H1 (cell line): ENCODE measurements around the gene LPP. TPM values are rescaled to one million over a fixed set of nuclear protein-coding genes. Genes with fewer than 3 reads are reported as not detected.

ENCODE experiments used
- CTCF ChIA-PET: fragments of 300-600 bp; sonication (Branson Sonifier 250); formaldehyde crosslinking; loops from one replicate; lab custom pipeline; 2021; ENCODE audit not compliant: partially characterized antibody; lab: Charles Lee
- POLR2A ChIA-PET: fragments of 300-600 bp; sonication (Branson Sonifier 250); formaldehyde crosslinking; loops from one replicate; lab custom pipeline; 2021; ENCODE audit warnings: inconsistent platforms; ENCODE audit not compliant: partially characterized antibody; lab: Charles Lee
- DNase-seq, 2 experiments: peaks; one replicate each; pipeline versions ENCODE4 v3.0.0 to v3.0.0-alpha.2; 2010 to 2022; ENCODE audit warnings: low spot score in 2 of 2, low read depth in 1 of 2, mixed read lengths in 1 of 2
- FAIRE-seq: peaks from 2 replicates; lab custom pipeline; 2011; peaks lifted over from hg19 to GRCh38; lab: Jason Lieb, UNC
- H2AFZ ChIP-seq: 2 replicates; pipeline ENCODE4 v1.8.1; 2012; ENCODE audit warnings: low read length, inconsistent platforms
- H2AK5ac ChIP-seq: 2 replicates; pipeline ENCODE4 v1.6.1; 2013; ENCODE audit warnings: low read depth, low read length
- H2BK120ac ChIP-seq: replicated peaks from 2 replicates; pipeline ENCODE3; 2013; ENCODE audit warnings: low read depth, low read length, inconsistent platforms
- H2BK12ac ChIP-seq: 2 replicates; pipeline ENCODE4 v1.6.1; 2013; ENCODE audit warnings: low read depth, low read length
- H2BK15ac ChIP-seq: 2 replicates; pipeline ENCODE4 v1.6.1; 2013; ENCODE audit warnings: low read length
- H2BK20ac ChIP-seq: 2 replicates; pipeline ENCODE4 v1.6.1; 2013; ENCODE audit warnings: low read length
- H2BK5ac ChIP-seq: 2 replicates; pipeline ENCODE4 v1.6.1; 2013; ENCODE audit warnings: low read depth, low read length
- H3K14ac ChIP-seq: 2 replicates; pipeline ENCODE4 v1.6.1; 2013; ENCODE audit warnings: inconsistent platforms; ENCODE audit not compliant: insufficient read length
- H3K18ac ChIP-seq: 2 replicates; pipeline ENCODE4 v1.6.1; 2013; ENCODE audit warnings: low read length; ENCODE audit errors: extremely low read depth
- H3K23ac ChIP-seq: 2 replicates; pipeline ENCODE4 v1.6.1; 2013; ENCODE audit warnings: inconsistent platforms; ENCODE audit not compliant: insufficient read length
- H3K23me2 ChIP-seq: 2 replicates; pipeline ENCODE4 v1.6.1; 2013; ENCODE audit warnings: low read depth, low read length
- H3K27ac ChIP-seq: 2 replicates; pipeline ENCODE4 v1.6.1; 2011; ENCODE audit warnings: low read depth, low read length, inconsistent platforms
- H3K27me3 ChIP-seq, 4 experiments: replicated peaks in 1 of 4; 1 replicate in 1 of 4; 2 replicates in 3 of 4; pipeline versions ENCODE4 v1.6.1 to v1.8.1; 2011 to 2013; ENCODE audit warnings: low read length in 3 of 4, mild to moderate bottlenecking in 3 of 4, inconsistent platforms in 2 of 4, mixed read lengths in 2 of 4, moderate library complexity in 1 of 4; ENCODE audit not compliant: control insufficient read depth in 3 of 4, insufficient read depth in 3 of 4; ENCODE audit errors: extremely low read depth in 1 of 4
- H3K36me3 ChIP-seq, 4 experiments: 2 replicates each; pipeline versions ENCODE4 v1.6.1 to v1.8.1; 2011 to 2013; ENCODE audit warnings: mild to moderate bottlenecking in 4 of 4, low read length in 3 of 4, moderate library complexity in 2 of 4, control low read depth in 1 of 4, inconsistent platforms in 1 of 4; ENCODE audit not compliant: insufficient read depth in 4 of 4, control insufficient read depth in 2 of 4
- H3K4ac ChIP-seq: replicated peaks from 2 replicates; pipeline ENCODE3; 2013; ENCODE audit warnings: low read length, low read depth, mixed read lengths, inconsistent platforms; ENCODE audit not compliant: insufficient read length
- H3K4me1 ChIP-seq, 4 experiments: replicated peaks in 1 of 4; 1 replicate in 1 of 4; 2 replicates in 3 of 4; pipeline versions ENCODE4 v1.6.1 to v1.8.1; 2011 to 2013; ENCODE audit warnings: low read length in 3 of 4, inconsistent platforms in 2 of 4, mixed read lengths in 1 of 4; ENCODE audit not compliant: insufficient read depth in 4 of 4, control insufficient read depth in 3 of 4
- H3K4me2 ChIP-seq, 2 experiments: 2 replicates each; pipeline versions ENCODE4 v1.6.1 to v1.8.1; 2011 to 2013; ENCODE audit warnings: low read depth in 2 of 2, low read length in 2 of 2, control low read depth in 1 of 2, inconsistent platforms in 1 of 2, mild to moderate bottlenecking in 1 of 2; ENCODE audit not compliant: insufficient read depth in 1 of 2
- H3K4me3 ChIP-seq, 4 experiments: fragments of 200-600, 300-600 bp in 1 of 4; sonication (generic), shearing (Covaris generic), sonication (Bioruptor Twin) in 1 of 4; 2 replicates each; pipeline versions ENCODE4 v1.5.1 to v1.8.1; 2011 to 2016; ENCODE audit warnings: low read length in 4 of 4, low read depth in 3 of 4, control low read depth in 2 of 4, inconsistent platforms in 2 of 4, mild to moderate bottlenecking in 2 of 4, mixed read lengths in 1 of 4, moderate library complexity in 1 of 4; ENCODE audit not compliant: insufficient read depth in 2 of 4; ENCODE audit errors: extremely low read depth in 1 of 4
- H3K56ac ChIP-seq: replicated peaks from 2 replicates; pipeline ENCODE3; 2013; ENCODE audit warnings: low read depth, mild to moderate bottlenecking, mixed read lengths, low read length, inconsistent platforms; ENCODE audit not compliant: insufficient read length
- H3K79me1 ChIP-seq: 2 replicates; pipeline ENCODE4 v1.6.1; 2013; ENCODE audit warnings: low read depth, low read length, control low read depth
- H3K79me2 ChIP-seq, 2 experiments: 2 replicates each; pipeline versions ENCODE4 v1.6.1 to v1.8.1; 2012 to 2013; ENCODE audit warnings: low read length in 2 of 2, mild to moderate bottlenecking in 2 of 2, inconsistent platforms in 1 of 2; ENCODE audit not compliant: insufficient read depth in 2 of 2, control insufficient read depth in 1 of 2
- H3K9ac ChIP-seq, 4 experiments: replicated peaks in 1 of 4; 1 replicate in 1 of 4; 2 replicates in 3 of 4; pipeline versions ENCODE4 v1.6.1 to v1.8.1; 2011 to 2013; ENCODE audit warnings: low read depth in 3 of 4, low read length in 3 of 4, control low read depth in 2 of 4, mild to moderate bottlenecking in 2 of 4, moderate library complexity in 2 of 4, inconsistent platforms in 1 of 4; ENCODE audit errors: extremely low read depth in 1 of 4
- H3K9me3 ChIP-seq, 2 experiments: 2 replicates each; pipeline versions ENCODE4 v1.6.1 to v1.8.1; 2012 to 2013; ENCODE audit warnings: mild to moderate bottlenecking in 2 of 2, moderate library complexity in 2 of 2, control low read depth in 1 of 2, inconsistent platforms in 1 of 2, low read depth in 1 of 2, low read length in 1 of 2, mixed read lengths in 1 of 2; ENCODE audit not compliant: insufficient read depth in 2 of 2
- H4K20me1 ChIP-seq, 2 experiments: replicated peaks in 1 of 2; 2 replicates each; pipeline versions ENCODE3 to v1.8.1; 2011 to 2013; ENCODE audit warnings: inconsistent platforms in 2 of 2, low read length in 2 of 2, mild to moderate bottlenecking in 1 of 2; ENCODE audit not compliant: insufficient read depth in 2 of 2, control insufficient read depth in 1 of 2
- H4K5ac ChIP-seq: 2 replicates; pipeline ENCODE4 v1.6.1; 2013; ENCODE audit warnings: low read length, low read depth, mixed read lengths, inconsistent platforms; ENCODE audit not compliant: insufficient read length
- H4K8ac ChIP-seq: 2 replicates; pipeline ENCODE4 v1.8.0; 2013; ENCODE audit warnings: mild to moderate bottlenecking, moderate library complexity, low read length, inconsistent platforms; ENCODE audit not compliant: insufficient read depth; ENCODE audit errors: extremely low read depth
- H4K91ac ChIP-seq: replicated peaks from 2 replicates; pipeline ENCODE3; 2013; ENCODE audit warnings: low read length, mixed read lengths, inconsistent platforms; ENCODE audit not compliant: insufficient read length
- ATF3 ChIP-seq: IDR thresholded peaks from 2 replicates; pipeline ENCODE4 v1.6.1; 2011; ENCODE audit warnings: low read depth, mild to moderate bottlenecking, low read length; ENCODE audit not compliant: insufficient read depth
- CBX8 ChIP-seq: fragments of 300-800, 300-1000 bp; sonication (generic); IDR thresholded peaks from 2 replicates; pipeline ENCODE4 v1.7.1; 2016; ENCODE audit warnings: low read depth, low read length, borderline replicate concordance
- HDAC6 ChIP-seq: IDR thresholded peaks from one replicate; pipeline ENCODE4 v1.7.1; 2012; ENCODE audit warnings: low read depth, mild to moderate bottlenecking, inconsistent platforms, low read length, moderate library complexity
- KDM4A ChIP-seq: IDR thresholded peaks from one replicate; pipeline ENCODE4 v1.7.1; 2012; ENCODE audit warnings: low read depth, mild to moderate bottlenecking, moderate library complexity, low read length, inconsistent platforms; ENCODE audit not compliant: severe bottlenecking
- KDM5A ChIP-seq: fragments of 200-600 bp; IDR thresholded peaks from 2 replicates; pipeline ENCODE4 v1.7.1; 2012; ENCODE audit warnings: mild to moderate bottlenecking, low read length, inconsistent platforms, mixed read lengths
- MAFK ChIP-seq: IDR thresholded peaks from 2 replicates; pipeline ENCODE4 v1.6.1; 2012; ENCODE audit warnings: low read depth, mild to moderate bottlenecking, improper control_type of control experiment, low read length
- NANOG ChIP-seq: IDR thresholded peaks from 2 replicates; pipeline ENCODE4 v1.6.1; 2011; ENCODE audit warnings: low read length, low read depth, mild to moderate bottlenecking, inconsistent platforms; ENCODE audit not compliant: insufficient read depth, poor library complexity, severe bottlenecking
- SIRT6 ChIP-seq: IDR thresholded peaks from one replicate; pipeline ENCODE4 v1.7.1; 2012; ENCODE audit warnings: low read length, inconsistent platforms
- SP1 ChIP-seq: IDR thresholded peaks from 2 replicates; pipeline ENCODE4 v1.6.1; 2011; ENCODE audit warnings: low read depth, low read length
- SRF ChIP-seq: IDR thresholded peaks from 2 replicates; pipeline ENCODE4 v1.6.1; 2011; ENCODE audit warnings: mild to moderate bottlenecking, low read depth, low read length, moderate library complexity
- TCF12 ChIP-seq: IDR thresholded peaks from 2 replicates; pipeline ENCODE4 v1.6.1; 2011; ENCODE audit warnings: low read depth, mild to moderate bottlenecking, low read length
- WGBS, 2 experiments: shearing (Covaris generic) in 1 of 2; methylation state at CpG; one replicate each; pipeline versions ENCODE4 v1.1.6 to v1.1.7; 2013 to 2015; ENCODE audit warnings: low lambda C conversion rate in 2 of 2, mixed read lengths in 2 of 2, inconsistent platforms in 1 of 2, low coverage in 1 of 2, missing lambda C conversion rate in 1 of 2; ENCODE audit not compliant: insufficient replicate concordance in 2 of 2, insufficient coverage in 1 of 2, insufficient read length in 1 of 2; ENCODE audit errors: extremely low coverage in 1 of 2, missing lambda C conversion rate in 1 of 2; 5-methylcytosine and 5-hydroxymethylcytosine counted together
- polyA plus RNA-seq, 7 experiments: library from polyadenylated mRNA; depleted of rRNA in 3 of 7; stranded (reverse) in 5 of 7; unstranded in 2 of 7; fragments of >200 nt in 5 of 7; fragments of 200-250 nt in 2 of 7; gene quantifications; 1 replicate in 5 of 7; 2 replicates in 1 of 7; 4 replicates in 1 of 7; pipeline versions ENCODE4 v1.2.1 to v1.2.3, GENCODE V29; 2011 to 2013; ENCODE audit warnings: missing spikeins in 2 of 7, mixed read lengths in 2 of 7
- total RNA-seq: library from RNA; stranded (reverse); fragmentation: NEBNext Ultra II Directional; extraction: Animal tissue kit (Norgen Biotek cat#: 25700); gene quantifications from 2 replicates; pipeline ENCODE4 v1.2.1, GENCODE V29; 2021

The LPP gene
- total and polyA plus RNA-seq, 2 of the 8 experiments (the other 6 are each of a cell fraction or from before 2014, with no cell fraction given) = 10.0 to 53.3 TPM

GRCh38 chr3:188417271-188417696, 263.3 kb downstream of the LPP start:
- Histone ChIP-seq H3K4me2 (no peak overlapping the region), H3K18ac (no peak overlapping the region), H2AFZ (no peak overlapping the region), H3K9ac (no peak overlapping the region), H2BK20ac (no peak overlapping the region), H3K23me2 (no peaks in the 10 kb centered on the region), H3K36me3 (no peaks in the 10 kb centered on the region), H3K14ac (no peak overlapping the region), H4K20me1 (no peaks in the 10 kb centered on the region), H3K79me2 (no peaks in the 10 kb centered on the region), H3K27me3 (no peaks in the 10 kb centered on the region), H4K5ac (no peak overlapping the region), H3K79me1 (no peaks in the 10 kb centered on the region), H4K91ac (no peak overlapping the region), H2BK12ac (no peak overlapping the region), H3K4me1 (no peaks in the 10 kb centered on the region), H3K4ac (no peak overlapping the region), H3K23ac (no peak overlapping the region), H3K56ac (no peak overlapping the region), H2AK5ac (no peak overlapping the region), H3K9me3 (no peaks in the 10 kb centered on the region), H3K4me3 (no peak overlapping the region)
- WGBS, 2 experiments = 90% methylated on average over 3 of the region's 3 CpGs; no CpG with 5 or more reads in 1 of the 2 experiments
- POLR2A ChIA-PET = no interaction called here
- FAIRE-seq (no peak), DNase-seq (no peak)
- TF ChIP-seq MAFK = no peak
- no peak for TF ChIP-seq SIRT6
- no peak for TF ChIP-seq SP1
- TF ChIP-seq KDM4A = no peak
- no peak for TF ChIP-seq CBX8
- no peak for TF ChIP-seq ATF3
- TF ChIP-seq NANOG = no peak
- TF ChIP-seq HDAC6 = no peak
- no peak for TF ChIP-seq KDM5A
- no peak for TF ChIP-seq TCF12
- no peak for TF ChIP-seq SRF
- TF ChIP-seq, all 59 proteins: peak for 0
- H4K8ac ChIP-seq = no peak overlapping the region
- H2BK15ac ChIP-seq = no peak overlapping the region
- no peak overlapping the region for H3K27ac ChIP-seq
- H2BK5ac ChIP-seq = no peak overlapping the region
- CTCF ChIA-PET = interaction anchor here (1.0 kb wide), 1 partner anchor 217 kb away, joined by 3 read pairs; no protein-coding TSS in a partner anchor
- no peak overlapping the region for H2BK120ac ChIP-seq
